SU-DHL-6 (cell line): Measurements from ENCODE around the gene RAB17.

Source experiments
- H2AFZ ChIP-seq: fragments of 200-600 bp; sonication (generic); 2 replicates; pipeline ENCODE4 v1.6.1; 2014; ENCODE audit warnings: low read depth, mild to moderate bottlenecking, moderate library complexity, mixed read lengths, antibody characterized with exemption, low read length; ENCODE audit not compliant: severe bottlenecking
- H3F3A ChIP-seq: fragments of 200-600 bp; shearing (Covaris generic); 2 replicates; pipeline ENCODE4 v1.6.0; 2016; ENCODE audit warnings: antibody characterized with exemption, mild to moderate bottlenecking; ENCODE audit not compliant: insufficient read depth
- H3K27ac ChIP-seq: fragments of 200-600 bp; sonication (generic); 2 replicates; pipeline ENCODE4 v1.5.1; 2016; ENCODE audit warnings: low read depth, mild to moderate bottlenecking, low read length, moderate library complexity, mixed read lengths
- H3K27me3 ChIP-seq: fragments of 200-600 bp; sonication (generic), shearing (Covaris generic); 2 replicates; pipeline ENCODE4 v1.6.0; 2014; ENCODE audit warnings: mild to moderate bottlenecking, low read length
- H3K36me3 ChIP-seq: fragments of 200-600 bp; sonication (generic); 2 replicates; pipeline ENCODE4 v1.6.1; 2014; ENCODE audit warnings: mild to moderate bottlenecking, low read length, mixed read lengths
- H3K4me2 ChIP-seq: fragments of 300-600, 200-600 bp; shearing (Covaris generic), sonication (generic); 2 replicates; pipeline ENCODE4 v1.6.0; 2014; ENCODE audit warnings: low read length, low read depth, mild to moderate bottlenecking; ENCODE audit not compliant: poor library complexity, severe bottlenecking
- H3K4me3 ChIP-seq: fragments of 200-600 bp; sonication (generic); 2 replicates; pipeline ENCODE4 v1.5.1; 2014; ENCODE audit warnings: antibody characterized with exemption, low read length, mild to moderate bottlenecking, mixed read lengths; ENCODE audit not compliant: insufficient read depth, poor library complexity, severe bottlenecking
- H3K79me2 ChIP-seq: fragments of 200-600 bp; sonication (generic); 2 replicates; pipeline ENCODE4 v1.6.1; 2014; ENCODE audit warnings: mild to moderate bottlenecking, low read length, moderate library complexity; ENCODE audit not compliant: insufficient read depth
- H3K9ac ChIP-seq: fragments of 200-600 bp; sonication (generic); 2 replicates; pipeline ENCODE4 v1.7.0; 2014; ENCODE audit warnings: mild to moderate bottlenecking, low read length
- H3K9me2 ChIP-seq: fragments of 200-600 bp; sonication (generic); replicated peaks from 2 replicates; pipeline ENCODE4 v1.6.1; 2014; ENCODE audit warnings: low read length; ENCODE audit not compliant: insufficient read depth
- H3K9me3 ChIP-seq: fragments of 200-600 bp; sonication (generic); 2 replicates; pipeline ENCODE4 v1.6.1; 2014; ENCODE audit warnings: low read length, mixed read lengths; ENCODE audit not compliant: insufficient read depth
- H4K20me1 ChIP-seq: fragments of 200-600 bp; sonication (generic); 2 replicates; pipeline ENCODE4 v1.6.1; 2014; ENCODE audit warnings: low read depth, mild to moderate bottlenecking, antibody characterized with exemption, low read length, moderate library complexity, mixed read lengths
- EZH2phosphoT487 ChIP-seq: fragments of 200-600 bp; sonication (generic), shearing (Covaris generic); conservative IDR thresholded peaks from 2 replicates; pipeline ENCODE4 v1.6.1; 2018; ENCODE audit warnings: mild to moderate bottlenecking, antibody characterized with exemption, low read length, moderate library complexity, mixed read lengths
- TF ChIP-seq, protein P1 (sequence below): fragments of 200-600 bp; sonication (generic); IDR thresholded peaks from one replicate; pipeline ENCODE4 v1.5.1; 2017; ENCODE audit warnings: antibody characterized with exemption, mild to moderate bottlenecking, low read length, moderate library complexity; ENCODE audit not compliant: insufficient read depth, poor library complexity, severe bottlenecking

Gene RAB17

DNA sequence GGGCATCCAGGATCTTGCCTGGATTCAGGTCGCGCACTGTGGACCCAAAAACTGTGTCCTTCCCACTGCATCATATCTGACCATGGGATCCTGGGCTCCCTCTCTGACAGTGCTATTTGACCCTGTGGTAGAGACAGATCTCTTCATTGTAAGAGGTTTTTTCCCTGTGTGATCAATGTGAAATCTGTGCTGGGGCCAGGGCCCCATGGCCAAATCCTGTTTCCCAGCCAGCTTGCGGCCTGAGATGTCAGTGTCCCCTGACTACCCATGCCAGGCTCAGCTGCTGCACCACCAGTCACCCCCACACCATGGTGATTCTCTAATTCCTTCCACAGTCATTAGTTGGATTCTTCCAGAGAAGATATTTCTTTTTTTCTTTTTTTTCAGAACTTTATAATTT is 20.6 kb downstream of the RAB17 start:
- no peaks in the 10 kb centered on the region for H4K20me1 ChIP-seq
- H3K9ac ChIP-seq: no peak overlapping the region
- H3F3A ChIP-seq: no peaks in the 10 kb centered on the region
- H3K9me3 ChIP-seq: 0 out of 2 replicates have a peak, but pooled peaks cover 7% of the 10 kb centered on the region
- H3K4me2 ChIP-seq: no peak overlapping the region
- no peaks in the 10 kb centered on the region for H3K9me2 ChIP-seq
- no peaks in the 10 kb centered on the region for H3K27me3 ChIP-seq
- H2AFZ ChIP-seq: no peak overlapping the region
- TF ChIP-seq, protein P1, sequence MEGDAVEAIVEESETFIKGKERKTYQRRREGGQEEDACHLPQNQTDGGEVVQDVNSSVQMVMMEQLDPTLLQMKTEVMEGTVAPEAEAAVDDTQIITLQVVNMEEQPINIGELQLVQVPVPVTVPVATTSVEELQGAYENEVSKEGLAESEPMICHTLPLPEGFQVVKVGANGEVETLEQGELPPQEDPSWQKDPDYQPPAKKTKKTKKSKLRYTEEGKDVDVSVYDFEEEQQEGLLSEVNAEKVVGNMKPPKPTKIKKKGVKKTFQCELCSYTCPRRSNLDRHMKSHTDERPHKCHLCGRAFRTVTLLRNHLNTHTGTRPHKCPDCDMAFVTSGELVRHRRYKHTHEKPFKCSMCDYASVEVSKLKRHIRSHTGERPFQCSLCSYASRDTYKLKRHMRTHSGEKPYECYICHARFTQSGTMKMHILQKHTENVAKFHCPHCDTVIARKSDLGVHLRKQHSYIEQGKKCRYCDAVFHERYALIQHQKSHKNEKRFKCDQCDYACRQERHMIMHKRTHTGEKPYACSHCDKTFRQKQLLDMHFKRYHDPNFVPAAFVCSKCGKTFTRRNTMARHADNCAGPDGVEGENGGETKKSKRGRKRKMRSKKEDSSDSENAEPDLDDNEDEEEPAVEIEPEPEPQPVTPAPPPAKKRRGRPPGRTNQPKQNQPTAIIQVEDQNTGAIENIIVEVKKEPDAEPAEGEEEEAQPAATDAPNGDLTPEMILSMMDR: no peak
- no peak for TF ChIP-seq EZH2phosphoT487
- no peaks in the 10 kb centered on the region for H3K79me2 ChIP-seq
- H3K36me3 ChIP-seq: no peaks in the 10 kb centered on the region
- H3K27ac ChIP-seq: no peak overlapping the region
- no peak overlapping the region for H3K4me3 ChIP-seq

DNA sequence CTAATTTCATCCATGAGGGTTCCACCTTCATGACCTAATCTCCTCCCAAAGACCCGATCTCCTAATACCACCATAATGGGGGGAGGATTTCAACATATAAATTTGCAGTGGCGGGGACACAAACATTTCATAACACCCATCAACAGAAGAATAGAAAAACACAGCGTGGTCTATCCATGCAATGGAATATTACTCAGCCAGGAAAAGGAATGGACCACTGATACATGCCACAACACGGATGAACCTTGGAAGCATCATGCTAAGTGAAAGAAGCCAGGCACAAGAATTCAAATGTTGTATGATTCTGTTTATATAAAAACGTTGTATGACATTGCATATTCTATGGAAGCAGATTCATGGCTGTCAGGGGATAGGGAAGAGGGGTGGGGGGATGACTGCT is 21.5 kb downstream of the RAB17 start:
- no peaks in the 10 kb centered on the region for H4K20me1 ChIP-seq
- no peaks in the 10 kb centered on the region for H3F3A ChIP-seq
- no peaks in the 10 kb centered on the region for H3K9me2 ChIP-seq
- TF ChIP-seq EZH2phosphoT487: no peak
- no peak overlapping the region for H3K4me2 ChIP-seq
- no peak overlapping the region for H3K4me3 ChIP-seq
- no peak overlapping the region for H3K9ac ChIP-seq
- no peaks in the 10 kb centered on the region for H3K36me3 ChIP-seq
- H2AFZ ChIP-seq: no peak overlapping the region
- H3K9me3 ChIP-seq: 0 out of 2 replicates have a peak, but pooled peaks cover 7% of the 10 kb centered on the region
- no peaks in the 10 kb centered on the region for H3K79me2 ChIP-seq
- H3K27me3 ChIP-seq: no peaks in the 10 kb centered on the region
- H3K27ac ChIP-seq: no peak overlapping the region

DNA sequence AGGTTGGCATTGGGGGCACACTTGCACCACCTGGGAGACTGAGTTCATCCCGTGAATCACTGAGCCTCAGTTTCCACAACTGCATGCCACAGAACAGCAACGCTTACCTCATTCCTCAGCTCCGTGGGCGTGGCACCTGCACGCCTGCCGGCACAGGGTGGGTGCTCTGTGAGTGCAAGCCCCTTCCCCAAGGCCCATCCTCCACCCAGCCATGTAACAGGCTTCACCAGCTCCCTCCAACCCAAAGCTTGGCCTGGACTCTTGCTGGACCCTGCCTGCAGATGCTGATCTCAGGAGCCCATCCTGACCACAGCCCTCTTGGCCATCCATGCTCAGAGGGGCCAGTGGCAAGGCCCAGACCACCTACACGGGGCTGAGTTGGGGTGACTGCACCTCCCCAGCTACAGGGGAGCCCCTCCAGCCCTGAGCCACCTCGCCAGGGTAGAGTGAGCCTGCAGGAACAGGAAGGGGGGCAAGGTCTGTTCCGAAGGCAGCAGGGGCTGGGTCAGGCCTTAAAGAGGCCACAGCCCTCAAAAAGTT is 22.3 kb downstream of the RAB17 start:
- Histone ChIP-seq H3K79me2 (no peaks in the 10 kb centered on the region), H2AFZ (no peak overlapping the region), H3K27me3 (no peaks in the 10 kb centered on the region), H3K9ac (no peak overlapping the region), H3K9me3 (0 out of 2 replicates have a peak, but pooled peaks cover 7% of the 10 kb centered on the region), H3K4me2 (no peak overlapping the region), H3K9me2 (no peaks in the 10 kb centered on the region), H4K20me1 (no peaks in the 10 kb centered on the region), H3F3A (no peaks in the 10 kb centered on the region), H3K27ac (no peak overlapping the region), H3K4me3 (no peak overlapping the region), H3K36me3 (no peaks in the 10 kb centered on the region)
- TF ChIP-seq, protein P1: no peak
- no peak for TF ChIP-seq EZH2phosphoT487

DNA sequence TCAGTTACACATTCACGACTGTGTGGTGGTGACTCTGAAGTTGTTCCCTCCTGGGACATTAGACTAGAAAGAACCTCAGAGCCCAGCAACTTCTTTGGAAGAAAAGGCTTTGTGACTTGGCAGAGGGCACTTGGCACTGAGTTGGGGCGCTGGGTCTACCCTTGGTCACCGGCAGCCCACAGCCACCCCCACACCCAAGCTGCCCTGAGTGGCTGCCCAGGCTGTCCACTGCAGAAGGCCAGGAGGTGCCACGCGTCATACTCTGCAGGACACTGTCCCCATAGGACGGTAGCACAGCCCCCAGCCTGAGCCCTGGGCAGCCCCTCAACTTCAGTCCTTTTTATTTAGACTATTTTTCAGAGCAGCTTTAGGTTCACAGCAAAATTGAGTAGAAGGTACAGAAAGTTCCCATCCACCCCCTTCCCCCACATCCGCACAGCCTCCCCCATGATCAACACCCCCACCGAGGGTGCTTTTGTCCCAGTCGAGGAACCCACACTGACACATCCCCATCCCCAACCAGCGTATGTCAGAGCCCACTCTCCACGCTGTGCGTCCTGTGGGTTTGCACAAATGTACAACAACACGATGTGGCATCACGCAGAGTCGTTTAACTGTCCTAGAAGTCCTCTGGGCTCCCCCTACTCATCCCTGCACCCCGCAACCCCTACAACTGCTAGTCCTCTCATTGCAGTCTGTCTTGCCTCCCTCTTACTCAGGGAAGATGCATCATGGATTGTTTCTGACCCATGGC is 23.1 kb downstream of the RAB17 start:
- Histone ChIP-seq H3F3A (no peaks in the 10 kb centered on the region), H4K20me1 (no peaks in the 10 kb centered on the region), H3K4me2 (no peak overlapping the region), H3K9ac (no peak overlapping the region), H3K9me3 (0 out of 2 replicates have a peak, but pooled peaks cover 7% of the 10 kb centered on the region), H3K9me2 (no peaks in the 10 kb centered on the region), H3K27me3 (no peaks in the 10 kb centered on the region), H3K4me3 (no peak overlapping the region), H3K27ac (no peak overlapping the region), H3K79me2 (no peaks in the 10 kb centered on the region), H2AFZ (no peak overlapping the region), H3K36me3 (no peaks in the 10 kb centered on the region)
- TF ChIP-seq, protein P1: no peak
- no peak for TF ChIP-seq EZH2phosphoT487
